ENCODE measurements around the gene SP2.

SP2 gene

GRCh38 chr17:47895856-47896671 lies at the start of gene SP2:
TSS of gene SP2 (plus strand) at chr17:47896236. CDS start at chr17:47896287, 51 bp downstream.
- peak; percentile 95 to 99 for DNase-seq (ENCODE audit: low read depth in 2 of 2)

- no peak for DNase-seq (ENCODE audit: low read depth in 2 of 2)
These were observed 49.2 kb upstream of the SP2 start for GRCh38 chr17:47846716-47847340.

GRCh38 chr17:47847341-47848197 lies 48.5 kb upstream of the SP2 start:
- no peak for DNase-seq (ENCODE audit: low read depth in 2 of 2)

- no peak for DNase-seq (ENCODE audit: low read depth in 2 of 2)
These were observed 47.9 kb upstream of the SP2 start for GRCh38 chr17:47848198-47848513.

- no peak for DNase-seq (ENCODE audit: low read depth in 2 of 2)
These were observed 45.7 kb upstream of the SP2 start for GRCh38 chr17:47850373-47850691.

- peak; percentile 42 to 52 for DNase-seq (ENCODE audit: low read depth in 2 of 2)
These were observed 45.1 kb upstream of the SP2 start, which contains the start of gene SP6 for GRCh38 chr17:47850692-47851573. TSS of gene SP6 (minus strand) at chr17:47851163. CDS start at chr17:47848429, 2,734 bp downstream.

- DNase-seq (ENCODE audit: low read depth in 2 of 2): no peak
These were observed 44.3 kb upstream of the SP2 start for GRCh38 chr17:47851764-47852112.

GRCh38 chr17:47852113-47852949 lies 43.7 kb upstream of the SP2 start:
- no peak for DNase-seq (ENCODE audit: low read depth in 2 of 2)

- DNase-seq (ENCODE audit: low read depth in 2 of 2): no peak
These were observed 42.4 kb upstream of the SP2 start for GRCh38 chr17:47853616-47854015.

- no peak for DNase-seq (ENCODE audit: low read depth in 2 of 2)
These were observed 40.3 kb upstream of the SP2 start for GRCh38 chr17:47855737-47856136.

- DNase-seq (ENCODE audit: low read depth in 2 of 2): no peak
These were observed 39.2 kb upstream of the SP2 start for GRCh38 chr17:47856830-47857229.

- DNase-seq (ENCODE audit: low read depth in 2 of 2): no peak
These were observed 38.2 kb upstream of the SP2 start for GRCh38 chr17:47857551-47858455.

- no peak for DNase-seq (ENCODE audit: low read depth in 2 of 2)
These were observed 35.6 kb upstream of the SP2 start for GRCh38 chr17:47860386-47860785.

- no peak for DNase-seq (ENCODE audit: low read depth in 2 of 2)
These were observed 33.2 kb upstream of the SP2 start for GRCh38 chr17:47862621-47863440.

GRCh38 chr17:47864791-47865216 lies 31.2 kb upstream of the SP2 start:
- DNase-seq (ENCODE audit: low read depth in 2 of 2): no peak

GRCh38 chr17:47866941-47867340 lies 29.1 kb upstream of the SP2 start:
- DNase-seq (ENCODE audit: low read depth in 2 of 2): no peak

- DNase-seq (ENCODE audit: low read depth in 2 of 2): no peak
These were observed 28.1 kb upstream of the SP2 start for GRCh38 chr17:47867813-47868533.

GRCh38 chr17:47869114-47869513 lies 26.9 kb upstream of the SP2 start:
- DNase-seq (ENCODE audit: low read depth in 2 of 2): no peak
